Testis (tissue), 2 donors: ENCODE results near the gene SEC24A.
"Not testable (repeated sequence)": the region's sequence is repeated elsewhere in the genome, so short reads cannot be mapped to it uniquely, and the experiment has no call there.

Experiments used
- POLR2A ChIP-seq: fragments of 450-650 bp; IDR thresholded peaks from one replicate; pipeline ENCODE4 v1.6.1; 2017; ENCODE audit warnings: antibody characterized with exemption, mild to moderate bottlenecking, moderate library complexity
- TF ChIP-seq, protein P1 (sequence below), 3 experiments: fragments of 450-650 bp in 2 of 3; fragments of 200-600 bp in 1 of 3; sonication (generic) in 1 of 3; IDR thresholded peaks; one replicate each; pipeline ENCODE4 v1.5.1; 2016 to 2019; ENCODE audit warnings: antibody characterized with exemption in 3 of 3, mild to moderate bottlenecking in 2 of 3, moderate library complexity in 1 of 3

DNA sequence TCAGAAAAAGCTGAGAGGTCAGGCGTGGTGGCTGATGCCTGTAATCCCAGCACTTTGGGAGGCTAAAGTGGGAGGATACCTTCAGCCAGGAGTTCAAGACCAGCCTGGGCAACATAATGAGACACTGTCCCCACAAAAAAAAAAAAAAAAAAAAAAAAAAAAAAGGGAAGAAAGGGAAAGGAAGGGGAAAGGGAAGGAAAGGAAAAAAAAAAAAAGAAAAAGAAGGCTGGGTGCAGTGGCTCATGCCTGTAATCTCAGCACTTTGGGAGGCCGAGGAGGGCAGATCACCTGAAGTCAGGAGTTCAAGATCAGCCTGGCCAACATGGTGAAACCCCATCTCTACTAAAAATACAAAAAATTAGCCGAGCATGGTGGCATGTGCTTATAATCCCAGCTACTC lies 48.8 kb upstream of the SEC24A start:
- TF ChIP-seq, protein P1, sequence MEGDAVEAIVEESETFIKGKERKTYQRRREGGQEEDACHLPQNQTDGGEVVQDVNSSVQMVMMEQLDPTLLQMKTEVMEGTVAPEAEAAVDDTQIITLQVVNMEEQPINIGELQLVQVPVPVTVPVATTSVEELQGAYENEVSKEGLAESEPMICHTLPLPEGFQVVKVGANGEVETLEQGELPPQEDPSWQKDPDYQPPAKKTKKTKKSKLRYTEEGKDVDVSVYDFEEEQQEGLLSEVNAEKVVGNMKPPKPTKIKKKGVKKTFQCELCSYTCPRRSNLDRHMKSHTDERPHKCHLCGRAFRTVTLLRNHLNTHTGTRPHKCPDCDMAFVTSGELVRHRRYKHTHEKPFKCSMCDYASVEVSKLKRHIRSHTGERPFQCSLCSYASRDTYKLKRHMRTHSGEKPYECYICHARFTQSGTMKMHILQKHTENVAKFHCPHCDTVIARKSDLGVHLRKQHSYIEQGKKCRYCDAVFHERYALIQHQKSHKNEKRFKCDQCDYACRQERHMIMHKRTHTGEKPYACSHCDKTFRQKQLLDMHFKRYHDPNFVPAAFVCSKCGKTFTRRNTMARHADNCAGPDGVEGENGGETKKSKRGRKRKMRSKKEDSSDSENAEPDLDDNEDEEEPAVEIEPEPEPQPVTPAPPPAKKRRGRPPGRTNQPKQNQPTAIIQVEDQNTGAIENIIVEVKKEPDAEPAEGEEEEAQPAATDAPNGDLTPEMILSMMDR (IDR thresholded peaks at IDR 0.05), result not testable (repeated sequence)
- TF ChIP-seq POLR2A, result not testable (repeated sequence)
